Prostate gland (tissue), 2 donors: ENCODE measurements around the gene NR1H2. TPM values are rescaled to one million over a fixed set of nuclear protein-coding genes. Genes with fewer than 3 reads are reported as not detected.
"Not testable (repeated sequence)": the region's sequence is repeated elsewhere in the genome, so short reads cannot be mapped to it uniquely, and the experiment has no call there.

Source experiments
- DNase-seq: peaks from one replicate; pipeline ENCODE4 v3.0.0-alpha.2; 2019; ENCODE audit warnings: low spot score
- H3K27ac ChIP-seq, 2 donors: fragments of 200-600 bp; sonication (generic); 2 replicates each; pipeline ENCODE4 v1.5.1; 2017 to 2019
- H3K27me3 ChIP-seq: fragments of 200-600 bp; sonication (generic); replicated peaks from 2 replicates; pipeline ENCODE4 v1.5.1; 2019; ENCODE audit not compliant: insufficient read depth
- H3K36me3 ChIP-seq, 2 donors: fragments of 200-600 bp; sonication (generic); 1 replicate in 1 of 2; 2 replicates in 1 of 2; pipeline versions ENCODE4 v1.5.1 to v1.8.1; 2017 to 2019
- H3K4me1 ChIP-seq: fragments of 200-600 bp; sonication (generic); replicated peaks from 2 replicates; pipeline ENCODE4 v1.5.1; 2019
- H3K4me3 ChIP-seq, 2 donors: fragments of 200-600 bp; sonication (generic); 2 replicates each; pipeline ENCODE4 v1.5.1; 2017 to 2019
- H3K9me3 ChIP-seq: fragments of 200-600 bp; sonication (generic); 2 replicates; pipeline ENCODE4 v1.5.1; 2017
- POLR2A ChIP-seq: fragments of 450-650 bp; IDR thresholded peaks from one replicate; pipeline ENCODE4 v1.6.1; 2016; ENCODE audit warnings: antibody characterized with exemption, mild to moderate bottlenecking
- POLR2AphosphoS5 ChIP-seq: sonication (generic); formaldehyde crosslinking; IDR thresholded peaks from one replicate; pipeline ENCODE4 v1.6.1; 2017; ENCODE audit warnings: antibody characterized with exemption
- WGBS: methylation state at CpG from one replicate; pipeline ENCODE4 v1.1.5; 2018; 5-methylcytosine and 5-hydroxymethylcytosine counted together
- intact Hi-C: fragments of 100-400 bp; cut with DNase I; formaldehyde crosslinking; loops from one replicate; pipeline ENCODE4 v1.14.2; 2022
- total RNA-seq, 2 donors: library from RNA; depleted of rRNA; stranded (reverse); fragments of >200 nt; gene quantifications; one replicate each; pipeline ENCODE4 v1.1.0, GENCODE V29; 2016
- TF ChIP-seq, protein P1 (sequence below), 4 experiments: fragments of 200-600 bp in 2 of 4; fragments of 450-650 bp in 2 of 4; sonication (generic) in 2 of 4; IDR thresholded peaks; 1 replicate in 3 of 4; 2 replicates in 1 of 4; pipeline ENCODE4 v1.5.1; 2016 to 2019; ENCODE audit warnings: antibody characterized with exemption in 4 of 4, mild to moderate bottlenecking in 2 of 4, moderate library complexity in 2 of 4

Gene NR1H2
- total RNA-seq, 2 donors from 2014 or later, result 110 to 129 TPM

DNA sequence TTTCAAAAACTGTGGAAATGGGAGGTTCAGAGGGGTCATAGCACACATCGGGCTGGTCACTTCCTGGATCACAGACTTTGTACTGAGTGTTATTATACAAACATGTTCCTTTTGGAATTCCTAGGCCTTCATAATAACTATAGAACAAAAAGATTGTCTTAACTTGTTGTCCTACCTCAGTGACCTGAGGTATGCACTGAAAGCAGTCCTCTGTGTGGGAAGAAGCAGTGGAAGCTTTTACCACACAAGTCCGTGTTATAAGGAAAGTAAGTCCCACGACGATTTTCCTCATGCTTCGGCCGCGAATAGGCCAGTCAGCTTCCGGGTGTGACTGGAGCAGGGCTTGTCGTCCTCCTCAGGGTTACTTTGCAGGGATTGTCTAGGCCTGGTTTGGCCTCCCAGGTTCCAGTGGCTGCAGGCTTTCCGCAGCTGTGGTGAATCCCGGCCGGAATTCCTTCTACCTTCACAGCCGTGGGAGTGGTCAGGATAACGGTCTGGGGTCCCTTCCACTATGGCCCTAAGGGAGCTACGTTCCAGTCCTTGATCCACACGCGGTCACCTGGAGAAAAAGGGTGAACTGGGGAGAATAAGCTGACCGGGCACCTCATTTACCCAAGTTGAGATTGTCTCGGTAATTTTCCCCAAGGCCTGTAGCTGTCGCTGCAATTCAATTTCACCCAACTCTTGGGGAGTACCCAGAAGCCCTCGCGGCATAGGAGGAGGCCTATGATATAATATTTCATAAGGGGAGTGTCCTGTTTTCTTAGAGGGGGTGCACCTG is 26.8 kb upstream of the NR1H2 start:
- intact Hi-C loops, result no loop called here
- no peaks in the 10 kb centered on the region for H3K9me3 ChIP-seq
- WGBS, result 63% methylated on average over 22 of the region's 22 CpGs
- no peaks in the 10 kb centered on the region for H3K4me1 ChIP-seq
- DNase-seq, result no peak
- H3K27ac ChIP-seq, result no peak overlapping the region
- H3K4me3 ChIP-seq, result no peak overlapping the region
- no peaks in the 10 kb centered on the region for H3K27me3 ChIP-seq
- no peaks in the 10 kb centered on the region for H3K36me3 ChIP-seq
- TF ChIP-seq POLR2AphosphoS5, result no peak
- no peak for TF ChIP-seq POLR2A
- TF ChIP-seq, protein P1, sequence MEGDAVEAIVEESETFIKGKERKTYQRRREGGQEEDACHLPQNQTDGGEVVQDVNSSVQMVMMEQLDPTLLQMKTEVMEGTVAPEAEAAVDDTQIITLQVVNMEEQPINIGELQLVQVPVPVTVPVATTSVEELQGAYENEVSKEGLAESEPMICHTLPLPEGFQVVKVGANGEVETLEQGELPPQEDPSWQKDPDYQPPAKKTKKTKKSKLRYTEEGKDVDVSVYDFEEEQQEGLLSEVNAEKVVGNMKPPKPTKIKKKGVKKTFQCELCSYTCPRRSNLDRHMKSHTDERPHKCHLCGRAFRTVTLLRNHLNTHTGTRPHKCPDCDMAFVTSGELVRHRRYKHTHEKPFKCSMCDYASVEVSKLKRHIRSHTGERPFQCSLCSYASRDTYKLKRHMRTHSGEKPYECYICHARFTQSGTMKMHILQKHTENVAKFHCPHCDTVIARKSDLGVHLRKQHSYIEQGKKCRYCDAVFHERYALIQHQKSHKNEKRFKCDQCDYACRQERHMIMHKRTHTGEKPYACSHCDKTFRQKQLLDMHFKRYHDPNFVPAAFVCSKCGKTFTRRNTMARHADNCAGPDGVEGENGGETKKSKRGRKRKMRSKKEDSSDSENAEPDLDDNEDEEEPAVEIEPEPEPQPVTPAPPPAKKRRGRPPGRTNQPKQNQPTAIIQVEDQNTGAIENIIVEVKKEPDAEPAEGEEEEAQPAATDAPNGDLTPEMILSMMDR (IDR thresholded peaks at IDR 0.05), result no peak

DNA sequence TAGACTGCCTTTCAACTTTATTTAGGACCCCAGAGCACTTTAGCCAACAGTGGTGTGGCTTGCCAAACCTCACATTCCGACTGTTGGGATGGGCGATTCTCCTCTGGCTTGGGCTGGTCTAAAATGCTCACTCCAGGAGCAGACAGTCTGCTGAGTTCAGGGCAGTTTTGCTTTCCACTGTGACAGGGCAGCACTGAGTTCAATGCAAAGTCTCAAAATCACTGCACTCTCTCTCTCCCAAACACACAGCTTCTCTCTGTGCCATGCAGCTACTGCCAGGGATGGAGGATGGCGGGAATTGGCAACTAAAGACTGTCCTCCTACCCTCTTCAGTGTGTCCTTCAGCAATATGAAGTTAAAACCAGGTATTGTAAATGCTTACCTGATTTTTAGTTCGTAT is 24.0 kb upstream of the NR1H2 start:
- intact Hi-C loops, result no loop called here
- no peak overlapping the region for H3K4me3 ChIP-seq
- no peaks in the 10 kb centered on the region for H3K36me3 ChIP-seq
- no peaks in the 10 kb centered on the region for H3K27me3 ChIP-seq
- TF ChIP-seq, protein P1 (IDR thresholded peaks at IDR 0.05), result no peak
- TF ChIP-seq POLR2AphosphoS5 (no peak), POLR2A (no peak)
- no peak for DNase-seq
- H3K27ac ChIP-seq, result no peak overlapping the region
- H3K9me3 ChIP-seq, result no peaks in the 10 kb centered on the region
- H3K4me1 ChIP-seq, result no peaks in the 10 kb centered on the region
- WGBS, result 61% methylated on average over 4 of the region's 4 CpGs

DNA sequence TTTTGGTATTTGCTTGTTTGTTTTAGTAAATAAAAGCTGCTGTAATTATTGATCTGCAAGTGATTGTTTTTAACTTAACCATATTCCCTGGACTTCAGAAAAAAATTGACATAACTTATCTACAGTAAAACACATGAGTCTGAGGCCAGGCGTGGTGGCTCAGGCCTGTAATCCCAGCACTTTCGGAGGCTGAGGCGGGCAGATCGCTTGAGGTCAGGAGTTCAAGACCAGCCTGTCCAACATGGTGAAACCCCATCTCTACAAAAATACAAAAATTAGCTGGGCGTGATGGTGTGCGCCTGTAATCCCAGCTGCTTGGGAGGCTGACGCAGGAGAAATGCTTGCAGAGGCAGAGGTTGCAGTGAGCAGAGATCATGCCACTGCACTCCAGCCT is 22.8 kb upstream of the NR1H2 start:
- H3K27me3 ChIP-seq, H3K4me3 ChIP-seq, H3K4me1 ChIP-seq, H3K27ac ChIP-seq, H3K36me3 ChIP-seq, DNase-seq, H3K9me3 ChIP-seq, intact Hi-C loops: not testable (repeated sequence)
- 92% methylated on average over 7 of the region's 7 CpGs for WGBS

DNA sequence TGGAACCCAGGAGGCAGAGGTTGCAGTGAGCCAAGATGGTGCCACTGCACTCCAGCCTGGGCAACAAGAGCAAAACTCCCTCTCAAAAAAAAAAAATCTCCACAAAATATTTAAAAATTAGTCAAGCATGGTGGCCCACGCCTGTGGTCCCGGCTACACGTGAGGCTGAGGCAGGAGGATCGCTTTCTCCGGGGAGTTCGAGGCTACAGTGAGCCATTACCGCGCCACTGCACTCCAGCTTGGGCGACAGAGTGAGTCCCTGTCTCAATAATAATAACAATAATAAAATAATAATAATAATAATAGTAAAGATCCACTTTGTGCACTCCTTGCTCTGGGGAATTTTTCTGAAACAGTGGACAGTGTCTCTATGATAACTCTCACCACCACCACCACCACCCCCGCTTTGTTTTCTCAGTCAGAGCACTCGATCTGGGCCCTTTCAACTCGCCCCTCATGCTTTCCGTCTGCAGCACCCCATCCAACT is 19.5 kb upstream of the NR1H2 start:
- intact Hi-C loops, result loop anchor here (2.0 kb wide), 1 partner anchor 426 kb away; no protein-coding TSS in a partner anchor
- Histone ChIP-seq H3K27ac (peak overlapping the region in 1 of 2 donors; percentile 79), H3K9me3 (no peaks in the 10 kb centered on the region), H3K4me1 (no peaks in the 10 kb centered on the region), H3K4me3 (peak overlapping the region in 1 of 2 donors; percentile 35), H3K27me3 (no peaks in the 10 kb centered on the region), H3K36me3 (no peaks in the 10 kb centered on the region)
- DNase-seq, result no peak
- 48% methylated on average over 13 of the region's 13 CpGs for WGBS
- TF ChIP-seq, protein P1 (IDR thresholded peaks at IDR 0.05), result no peak
- TF ChIP-seq POLR2AphosphoS5 (no peak), POLR2A (no peak)

DNA sequence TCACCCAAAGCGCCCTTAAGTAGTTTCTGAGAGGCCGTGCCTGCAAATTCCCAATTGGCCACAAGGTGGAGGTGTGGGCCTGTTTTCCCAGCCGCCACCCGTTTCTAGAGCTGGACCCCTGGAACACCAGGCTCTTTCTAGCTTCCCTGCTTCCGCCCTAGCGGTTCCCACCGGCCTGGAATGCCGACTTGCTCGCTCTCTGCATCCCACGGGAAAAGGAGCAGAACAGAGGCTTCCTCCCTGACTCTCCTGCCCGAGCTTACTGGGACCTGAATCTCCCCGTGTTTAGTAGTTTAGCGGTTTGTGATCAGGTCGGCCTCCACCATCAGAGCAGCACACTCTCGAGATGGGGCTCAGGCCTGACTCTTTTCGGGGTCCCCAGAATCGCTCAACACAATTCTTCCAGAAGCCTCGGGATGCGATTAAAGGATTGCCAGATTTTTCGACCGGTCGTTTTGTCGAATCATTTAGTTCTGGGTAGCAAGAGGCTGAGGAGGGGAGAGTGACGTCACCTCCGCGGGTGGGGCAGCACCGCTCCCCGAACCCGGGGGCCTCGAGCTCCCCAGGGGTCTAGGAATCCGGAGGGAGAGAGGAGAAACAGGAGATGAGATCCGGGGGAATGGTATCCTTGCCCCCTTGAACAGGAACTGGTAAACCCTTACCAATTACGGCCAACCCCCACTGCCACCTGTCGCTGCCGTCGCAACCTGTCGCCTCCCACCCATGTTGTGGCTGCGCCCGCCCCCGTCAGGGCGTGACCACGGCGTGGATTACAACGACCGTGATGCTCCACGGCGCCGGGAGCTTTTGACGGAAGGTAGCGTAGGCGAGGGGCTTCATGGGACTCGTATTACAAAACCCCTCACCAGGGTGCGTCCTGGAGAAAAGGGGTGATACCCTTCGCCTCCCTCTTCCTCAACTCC is 18.8 kb upstream of the NR1H2 start:
- Histone ChIP-seq H3K4me3 (peak overlapping the region; percentile 29 to 35), H3K4me1 (no peaks in the 10 kb centered on the region), H3K9me3 (no peaks in the 10 kb centered on the region), H3K36me3 (no peaks in the 10 kb centered on the region), H3K27me3 (no peaks in the 10 kb centered on the region), H3K27ac (peak overlapping the region; percentile 71 to 79)
- TF ChIP-seq POLR2AphosphoS5 (peak; percentile 37), POLR2A (no peak)
- TF ChIP-seq, protein P1 (IDR thresholded peaks at IDR 0.05), result peak; percentile 75 to 92 (median 84)
- peak; percentile 62 for DNase-seq
- intact Hi-C loops, result loop anchor here (2.0 kb wide), 1 partner anchor 425 kb away; no protein-coding TSS in a partner anchor
- 25% methylated on average over 54 of the region's 54 CpGs for WGBS
